Measurements from ENCODE around the gene MAML2. TPM values are rescaled to one million over a fixed set of nuclear protein-coding genes. Genes with fewer than 3 reads are reported as not detected.

The MAML2 gene
- total and polyA plus RNA-seq, 2 of the 13 experiments (the other 11 are each of a cell fraction or from before 2014, with no cell fraction given): 2.3 to 25.9 TPM

GRCh38 chr11:96219981-96220623 is 122.9 kb downstream of the MAML2 start (continued):
- TF ChIP-seq AKAP8 (CRISPR knock-in tag; IDR thresholded peaks at IDR 0.05) (no peak), ZNF772 (CRISPR knock-in tag; IDR thresholded peaks at IDR 0.05) (no peak), ZIK1 (CRISPR knock-in tag; IDR thresholded peaks at IDR 0.05; ENCODE audit: borderline replicate concordance, low read depth) (no peak), GTF3A (CRISPR knock-in tag; conservative IDR thresholded peaks at IDR 0.05) (no peak), ZSCAN31 (CRISPR knock-in tag; IDR thresholded peaks at IDR 0.05; ENCODE audit: low read depth) (no peak), ZNF337 (CRISPR knock-in tag; IDR thresholded peaks at IDR 0.05; ENCODE audit: borderline replicate concordance, low read depth) (0 out of 2 replicates have a peak, but pooled peaks have one; percentile 36), ZNF652 (CRISPR knock-in tag; IDR thresholded peaks at IDR 0.05; ENCODE audit: borderline replicate concordance, low read depth) (0 out of 2 replicates have a peak, but pooled peaks have one; percentile 15), KDM4B (CRISPR knock-in tag; IDR thresholded peaks at IDR 0.05) (no peak), ZNF335 (CRISPR knock-in tag; IDR thresholded peaks at IDR 0.05) (no peak), ZNF343 (CRISPR knock-in tag; IDR thresholded peaks at IDR 0.05) (no peak), ZNF605 (CRISPR knock-in tag; IDR thresholded peaks at IDR 0.05) (no peak), ZNF564 (CRISPR knock-in tag; IDR thresholded peaks at IDR 0.05) (no peak), HES4 (CRISPR knock-in tag; IDR thresholded peaks at IDR 0.05; ENCODE audit: borderline replicate concordance) (no peak), TIGD3 (CRISPR knock-in tag; IDR thresholded peaks at IDR 0.05; ENCODE audit: borderline replicate concordance) (no peak), ZNF512 (CRISPR knock-in tag; IDR thresholded peaks at IDR 0.05) (no peak), ZNF362 (CRISPR knock-in tag; IDR thresholded peaks at IDR 0.05; ENCODE audit: borderline replicate concordance) (peak; percentile 58; the same call in 1 of the 2 replicates), RCOR2 (CRISPR knock-in tag; IDR thresholded peaks at IDR 0.05) (peak; percentile 72), NKX3-1 (CRISPR knock-in tag; IDR thresholded peaks at IDR 0.05) (no peak), ATF1 (CRISPR knock-in tag; IDR thresholded peaks at IDR 0.05) (peak; percentile 48; the same call in 1 of the 2 replicates), PAWR (CRISPR knock-in tag; IDR thresholded peaks at IDR 0.05; ENCODE audit: borderline replicate concordance) (no peak), HBP1 (CRISPR knock-in tag; IDR thresholded peaks at IDR 0.05; ENCODE audit: low read depth) (no peak), ZNF83 (CRISPR knock-in tag; IDR thresholded peaks at IDR 0.05; ENCODE audit: borderline replicate concordance) (no peak), ZBTB7B (CRISPR knock-in tag; IDR thresholded peaks at IDR 0.05) (0 out of 2 replicates have a peak, but pooled peaks have one; percentile 39), KDM6A (CRISPR knock-in tag; IDR thresholded peaks at IDR 0.05; ENCODE audit: low read depth) (no peak)
